GM12878 (cell line): Measurements from ENCODE around the gene HHAT.

ENCODE experiments used
- EP300 ChIP-seq, 2 experiments: fragments of 150-350 bp in 1 of 2; IDR thresholded peaks; 2 replicates each; pipeline ENCODE4 v1.6.1; 2011 to 2012; ENCODE audit warnings: low read depth in 2 of 2, low read length in 2 of 2, borderline replicate concordance in 1 of 2, improper control_type of control experiment in 1 of 2, inconsistent platforms in 1 of 2; ENCODE audit not compliant: control insufficient read depth in 1 of 2
- FOXM1 ChIP-seq: IDR thresholded peaks from 2 replicates; pipeline ENCODE4 v1.6.1; 2012; ENCODE audit warnings: low read depth, mild to moderate bottlenecking, inconsistent platforms, low read length, moderate library complexity
- MEF2B ChIP-seq: fragments of 450-650 bp; IDR thresholded peaks from 2 replicates; pipeline ENCODE4 v1.6.1; 2018; ENCODE audit warnings: mild to moderate bottlenecking, moderate library complexity; ENCODE audit not compliant: partially characterized antibody, poor library complexity, severe bottlenecking
- POLR2A ChIP-seq: IDR thresholded peaks from 2 replicates; pipeline ENCODE4 v1.6.1; 2011; ENCODE audit warnings: low read depth, mild to moderate bottlenecking, low read length
- POLR2AphosphoS2 ChIP-seq: IDR thresholded peaks from 2 replicates; pipeline ENCODE4 v1.6.1; 2011; ENCODE audit warnings: low read depth, mild to moderate bottlenecking, low read length, improper control_type of control experiment, moderate library complexity
- POLR2AphosphoS5 ChIP-seq: IDR thresholded peaks from 2 replicates; pipeline ENCODE4 v1.6.1; 2011; ENCODE audit warnings: mild to moderate bottlenecking, low read length, inconsistent platforms
- RAD51 ChIP-seq: fragments of 450-650 bp; IDR thresholded peaks from 2 replicates; pipeline ENCODE4 v1.6.1; 2016; ENCODE audit warnings: moderate library complexity, mild to moderate bottlenecking, inconsistent platforms
- RB1 ChIP-seq: fragments of 450-650 bp; formaldehyde crosslinking; IDR thresholded peaks from 2 replicates; pipeline ENCODE4 v1.6.1; 2017; ENCODE audit warnings: mild to moderate bottlenecking, borderline replicate concordance
- SP1 ChIP-seq: IDR thresholded peaks from one replicate; pipeline ENCODE4 v1.6.1; 2011; ENCODE audit warnings: low read depth, low read length
- TF ChIP-seq, protein P1 (sequence below), 3 experiments: IDR thresholded peaks in 2 of 3; conservative IDR thresholded peaks in 1 of 3; 2 replicates each; pipeline ENCODE4 v1.5.1; 2011; ENCODE audit warnings: low read depth in 3 of 3, low read length in 3 of 3, mild to moderate bottlenecking in 3 of 3, control low read depth in 2 of 3, moderate library complexity in 2 of 3, inconsistent platforms in 1 of 3, mixed read lengths in 1 of 3; ENCODE audit not compliant: control insufficient read depth in 2 of 3, insufficient read depth in 1 of 3; ENCODE audit errors: extremely low read depth in 1 of 3

DNA sequence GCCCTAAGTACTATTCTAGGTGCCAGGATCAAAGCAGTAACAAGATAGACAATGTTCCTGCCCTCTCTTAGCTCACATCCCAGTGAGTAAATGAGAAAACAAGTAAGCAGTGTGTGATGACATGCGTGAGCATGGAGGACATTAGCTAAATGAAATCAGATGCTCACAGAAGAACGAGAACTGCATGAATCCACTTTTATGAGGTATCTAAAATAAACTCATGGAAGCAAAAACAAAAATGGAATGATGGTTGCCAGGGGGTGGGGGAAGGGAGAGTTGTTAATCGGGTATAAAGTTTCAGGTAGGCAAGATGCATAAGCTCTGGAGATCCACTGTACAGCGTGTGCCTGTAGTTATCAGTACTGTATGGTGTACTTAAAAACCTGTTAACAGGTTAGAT is 195.1 kb downstream of the HHAT start:
- TF ChIP-seq POLR2AphosphoS5 (no peak), MEF2B (no peak), POLR2AphosphoS2 (no peak), EP300 (IDR thresholded peaks at IDR 0.05; ENCODE audit: borderline replicate concordance in 1 of 2, control insufficient read depth in 1 of 2, low read depth in 2 of 2, low read length in 2 of 2) (no peak), RB1 (no peak), RAD51 (no peak), SP1 (no peak), FOXM1 (no peak), POLR2A (no peak)
- TF ChIP-seq, protein P1, sequence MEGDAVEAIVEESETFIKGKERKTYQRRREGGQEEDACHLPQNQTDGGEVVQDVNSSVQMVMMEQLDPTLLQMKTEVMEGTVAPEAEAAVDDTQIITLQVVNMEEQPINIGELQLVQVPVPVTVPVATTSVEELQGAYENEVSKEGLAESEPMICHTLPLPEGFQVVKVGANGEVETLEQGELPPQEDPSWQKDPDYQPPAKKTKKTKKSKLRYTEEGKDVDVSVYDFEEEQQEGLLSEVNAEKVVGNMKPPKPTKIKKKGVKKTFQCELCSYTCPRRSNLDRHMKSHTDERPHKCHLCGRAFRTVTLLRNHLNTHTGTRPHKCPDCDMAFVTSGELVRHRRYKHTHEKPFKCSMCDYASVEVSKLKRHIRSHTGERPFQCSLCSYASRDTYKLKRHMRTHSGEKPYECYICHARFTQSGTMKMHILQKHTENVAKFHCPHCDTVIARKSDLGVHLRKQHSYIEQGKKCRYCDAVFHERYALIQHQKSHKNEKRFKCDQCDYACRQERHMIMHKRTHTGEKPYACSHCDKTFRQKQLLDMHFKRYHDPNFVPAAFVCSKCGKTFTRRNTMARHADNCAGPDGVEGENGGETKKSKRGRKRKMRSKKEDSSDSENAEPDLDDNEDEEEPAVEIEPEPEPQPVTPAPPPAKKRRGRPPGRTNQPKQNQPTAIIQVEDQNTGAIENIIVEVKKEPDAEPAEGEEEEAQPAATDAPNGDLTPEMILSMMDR (IDR thresholded peaks at IDR 0.05 in 2 of 3, conservative IDR thresholded peaks at IDR 0.05 in 1 of 3; ENCODE audit: control insufficient read depth in 2 of 3, extremely low read depth in 1 of 3, insufficient read depth in 1 of 3, low read depth in 3 of 3, low read length in 3 of 3), result no peak
